OCI-LY7 (cell line): ENCODE data around the gene CAPN9. TPM values are rescaled to one million over a fixed set of nuclear protein-coding genes. Genes with fewer than 3 reads are reported as not detected.
"Not testable (repeated sequence)": the region's sequence is repeated elsewhere in the genome, so short reads cannot be mapped to it uniquely, and the experiment has no call there.

ENCODE experiments used
- BruUV-seq: library from RNA; stranded (reverse); fragments of 400-500 nt; replicated peaks from 2 replicates; lab custom pipeline; 2021; lab: Mats Ljungman, UMichigan
- CTCF ChIA-PET: fragments of 300-600 bp; sonication (Branson Sonifier 250); formaldehyde crosslinking; loops from one replicate; lab custom pipeline; 2022; ENCODE audit warnings: antibody characterized with exemption; ENCODE audit not compliant: unreplicated experiment; lab: Charles Lee
- POLR2A ChIA-PET: fragments of 300-600 bp; sonication (Branson Sonifier 250); formaldehyde crosslinking; loops from one replicate; lab custom pipeline; 2022; ENCODE audit warnings: antibody characterized with exemption; lab: Charles Lee
- DNase-seq: peaks from one replicate; pipeline ENCODE4 v3.0.0-alpha.2; 2015; ENCODE audit warnings: low spot score
- H2AFZ ChIP-seq: fragments of 200-600 bp; sonication (generic), shearing (Covaris generic); 2 replicates; pipeline ENCODE4 v1.6.1; 2014; ENCODE audit warnings: mild to moderate bottlenecking, antibody characterized with exemption, low read length, moderate library complexity
- H3K27ac ChIP-seq: fragments of 200-600 bp; sonication (generic); 2 replicates; pipeline ENCODE4 v1.5.1; 2014; ENCODE audit warnings: mixed run types, low read depth, mild to moderate bottlenecking, moderate library complexity, low read length, inconsistent platforms; ENCODE audit not compliant: poor library complexity, severe bottlenecking
- H3K36me3 ChIP-seq: fragments of 200-600 bp; sonication (generic); 2 replicates; pipeline ENCODE4 v1.6.1; 2014; ENCODE audit warnings: mild to moderate bottlenecking, antibody characterized with exemption, low read length, moderate library complexity, mixed read lengths; ENCODE audit not compliant: insufficient read depth
- H3K4me1 ChIP-seq: fragments of 200-600 bp; sonication (generic); 2 replicates; pipeline ENCODE4 v1.5.1; 2014; ENCODE audit warnings: mild to moderate bottlenecking, low read length; ENCODE audit not compliant: insufficient read depth, poor library complexity, severe bottlenecking
- H3K4me2 ChIP-seq: fragments of 200-600 bp; sonication (generic); 2 replicates; pipeline ENCODE4 v1.6.1; 2014; ENCODE audit warnings: mild to moderate bottlenecking, low read length
- H3K4me3 ChIP-seq: fragments of 200-600 bp; sonication (generic); 2 replicates; pipeline ENCODE4 v1.5.1; 2014; ENCODE audit warnings: mild to moderate bottlenecking, low read depth, low read length; ENCODE audit not compliant: poor library complexity, severe bottlenecking
- H3K79me2 ChIP-seq: fragments of 200-600 bp; sonication (generic); 2 replicates; pipeline ENCODE4 v1.6.1; 2016; ENCODE audit warnings: low read depth, mild to moderate bottlenecking, low read length, moderate library complexity, mixed read lengths; ENCODE audit not compliant: insufficient read depth
- H3K9me2 ChIP-seq: fragments of 200-600 bp; sonication (generic); 2 replicates; pipeline ENCODE4 v1.6.1; 2016; ENCODE audit warnings: mild to moderate bottlenecking, low read length, mixed read lengths; ENCODE audit not compliant: insufficient read depth
- H3K9me3 ChIP-seq: fragments of 200-600 bp; sonication (generic); 2 replicates; pipeline ENCODE4 v1.6.1; 2014; ENCODE audit warnings: mild to moderate bottlenecking, mixed run types, low read length, mixed read lengths
- H4K20me1 ChIP-seq: fragments of 200-600 bp; sonication (generic); 2 replicates; pipeline ENCODE4 v1.6.1; 2014; ENCODE audit warnings: mild to moderate bottlenecking, antibody characterized with exemption, low read length, moderate library complexity, mixed read lengths; ENCODE audit not compliant: insufficient read depth
- EZH2phosphoT487 ChIP-seq: fragments of 200-600 bp; sonication (generic); IDR thresholded peaks from 2 replicates; pipeline ENCODE4 v1.6.1; 2018; ENCODE audit warnings: low read depth, borderline replicate concordance, mild to moderate bottlenecking, mixed run types, antibody characterized with exemption, low read length, moderate library complexity, mixed read lengths
- intact Hi-C: fragments of 100-400 bp; cut with micrococcal nuclease; formaldehyde crosslinking; loops from one replicate; pipeline ENCODE4 v1.10.0; 2022; ENCODE audit not compliant: unreplicated experiment
- total RNA-seq, 2 experiments: library from RNA; depleted of rRNA in 1 of 2; stranded (reverse); fragments of >200 nt in 1 of 2; shearing (Covaris generic) in 1 of 2; gene quantifications; 2 replicates each; pipeline ENCODE4 v1.2.3, GENCODE V29; 2014 to 2022
- TF ChIP-seq, protein P1 (sequence below): fragments of 200-600 bp; sonication (generic); conservative IDR thresholded peaks from 2 replicates; pipeline ENCODE4 v1.5.1; 2014; ENCODE audit warnings: mild to moderate bottlenecking, antibody characterized with exemption, low read length, moderate library complexity, mixed read lengths

CAPN9 gene
- total RNA-seq, 2 experiments from 2014 or later: not detected

DNA sequence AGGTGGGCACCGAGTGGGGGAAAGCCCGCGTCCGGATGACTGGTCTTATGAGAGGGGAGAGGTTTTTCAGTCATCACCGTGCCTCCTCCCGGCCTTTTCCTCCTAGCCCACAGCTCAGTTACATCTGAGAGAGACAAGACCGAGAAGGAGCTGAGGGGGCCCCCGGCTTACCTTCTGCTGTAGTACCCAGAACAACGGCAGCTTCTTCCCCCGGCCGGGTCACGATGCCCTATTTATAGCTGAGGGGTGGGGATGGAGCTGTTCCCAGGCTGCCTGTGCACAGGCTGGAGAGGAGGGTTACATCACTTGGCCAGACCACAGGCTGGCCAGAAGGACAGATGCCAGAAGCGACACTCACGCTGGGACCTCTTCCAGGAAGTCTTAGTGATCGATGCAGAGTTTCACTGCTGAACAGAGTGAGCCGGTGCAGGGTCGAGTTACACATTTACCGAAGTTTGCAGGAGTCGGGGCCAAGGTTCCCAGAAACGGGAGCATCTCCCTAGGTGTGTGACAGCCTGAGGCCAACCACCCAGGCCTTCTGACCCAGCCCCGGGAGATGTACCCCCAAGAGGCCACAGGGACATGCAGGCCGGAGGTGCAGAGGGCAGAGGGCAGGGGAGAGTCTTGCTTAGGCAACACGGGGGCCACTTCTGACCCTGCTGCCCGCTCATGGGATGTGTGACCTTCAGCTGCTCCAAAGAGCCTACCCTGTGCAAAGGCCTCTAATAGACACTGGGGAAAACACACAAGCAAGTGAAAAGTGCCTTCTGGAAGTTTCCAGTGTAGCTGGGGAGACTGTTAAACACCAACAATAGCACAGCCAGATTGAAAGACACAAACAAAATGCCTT lies 33.0 kb upstream of the CAPN9 start, which contains the start of gene AGT:
Gene AGT, minus strand, starts transcription at position 208 of the 850 bp plus-strand sequence. CDS start 3,299 bp downstream, outside the sequence.
- H3K9me2 ChIP-seq: no peaks in the 10 kb centered on the region
- no peak within 1 kb of the TSS for H3K4me2 ChIP-seq
- H2AFZ ChIP-seq: no peak within 1 kb of the TSS
- no peaks in the 10 kb centered on the region for H4K20me1 ChIP-seq
- DNase-seq: no peak
- no peaks in the 10 kb centered on the region for H3K9me3 ChIP-seq
- no peaks in the 10 kb centered on the region for H3K4me1 ChIP-seq
- TF ChIP-seq EZH2phosphoT487: no peak
- TF ChIP-seq, protein P1, sequence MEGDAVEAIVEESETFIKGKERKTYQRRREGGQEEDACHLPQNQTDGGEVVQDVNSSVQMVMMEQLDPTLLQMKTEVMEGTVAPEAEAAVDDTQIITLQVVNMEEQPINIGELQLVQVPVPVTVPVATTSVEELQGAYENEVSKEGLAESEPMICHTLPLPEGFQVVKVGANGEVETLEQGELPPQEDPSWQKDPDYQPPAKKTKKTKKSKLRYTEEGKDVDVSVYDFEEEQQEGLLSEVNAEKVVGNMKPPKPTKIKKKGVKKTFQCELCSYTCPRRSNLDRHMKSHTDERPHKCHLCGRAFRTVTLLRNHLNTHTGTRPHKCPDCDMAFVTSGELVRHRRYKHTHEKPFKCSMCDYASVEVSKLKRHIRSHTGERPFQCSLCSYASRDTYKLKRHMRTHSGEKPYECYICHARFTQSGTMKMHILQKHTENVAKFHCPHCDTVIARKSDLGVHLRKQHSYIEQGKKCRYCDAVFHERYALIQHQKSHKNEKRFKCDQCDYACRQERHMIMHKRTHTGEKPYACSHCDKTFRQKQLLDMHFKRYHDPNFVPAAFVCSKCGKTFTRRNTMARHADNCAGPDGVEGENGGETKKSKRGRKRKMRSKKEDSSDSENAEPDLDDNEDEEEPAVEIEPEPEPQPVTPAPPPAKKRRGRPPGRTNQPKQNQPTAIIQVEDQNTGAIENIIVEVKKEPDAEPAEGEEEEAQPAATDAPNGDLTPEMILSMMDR: no peak
- H3K36me3 ChIP-seq: no peaks in the 10 kb centered on the region
- ChIA-PET POLR2A (interaction anchor here (1.0 kb wide), 1 partner anchor 71 kb away, joined by 3 read pairs; no protein-coding TSS in a partner anchor), CTCF (interaction anchor here (0.6 kb wide), 1 partner anchor 14 kb away, joined by 3 read pairs; no protein-coding TSS in a partner anchor)
- no peak within 1 kb of the TSS for H3K4me3 ChIP-seq
- no TSS peak for BruUV-seq
- no peaks in the 10 kb centered on the region for H3K79me2 ChIP-seq
- intact Hi-C loops: no loop called here
- no peak within 1 kb of the TSS for H3K27ac ChIP-seq

DNA sequence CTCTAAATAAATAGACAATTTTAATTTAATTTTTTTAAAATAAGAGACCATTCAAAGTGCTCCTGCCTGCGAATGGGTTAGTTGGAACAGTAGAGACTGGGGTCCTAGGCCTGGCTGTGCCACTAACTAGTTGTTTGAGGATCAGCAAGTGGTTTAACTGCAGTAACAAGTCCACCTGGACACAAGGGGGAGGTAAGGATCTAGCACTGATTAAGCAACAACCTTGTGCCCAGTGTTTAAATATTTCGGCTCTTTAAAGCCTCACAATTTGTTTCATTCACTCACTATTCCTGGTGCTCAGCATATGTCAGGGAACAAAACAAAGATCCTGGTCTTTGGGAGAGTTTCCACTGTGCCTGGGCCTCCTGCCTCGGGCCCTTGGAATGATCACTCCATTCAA lies 31.7 kb upstream of the CAPN9 start:
- no peaks in the 10 kb centered on the region for H3K9me2 ChIP-seq
- no peak overlapping the region for H3K4me3 ChIP-seq
- H3K4me1 ChIP-seq: no peaks in the 10 kb centered on the region
- intact Hi-C loops: no loop called here
- TF ChIP-seq, protein P1: no peak
- TF ChIP-seq EZH2phosphoT487: no peak
- H3K4me2 ChIP-seq: no peak overlapping the region
- no peaks in the 10 kb centered on the region for H3K36me3 ChIP-seq
- no peak overlapping the region for H3K27ac ChIP-seq
- POLR2A ChIA-PET: no interaction called here
- BruUV-seq: no TSS peak
- H3K79me2 ChIP-seq: no peaks in the 10 kb centered on the region
- DNase-seq: no peak
- H4K20me1 ChIP-seq: no peaks in the 10 kb centered on the region
- no peaks in the 10 kb centered on the region for H3K9me3 ChIP-seq
- CTCF ChIA-PET: no interaction called here
- H2AFZ ChIP-seq: no peak overlapping the region

DNA sequence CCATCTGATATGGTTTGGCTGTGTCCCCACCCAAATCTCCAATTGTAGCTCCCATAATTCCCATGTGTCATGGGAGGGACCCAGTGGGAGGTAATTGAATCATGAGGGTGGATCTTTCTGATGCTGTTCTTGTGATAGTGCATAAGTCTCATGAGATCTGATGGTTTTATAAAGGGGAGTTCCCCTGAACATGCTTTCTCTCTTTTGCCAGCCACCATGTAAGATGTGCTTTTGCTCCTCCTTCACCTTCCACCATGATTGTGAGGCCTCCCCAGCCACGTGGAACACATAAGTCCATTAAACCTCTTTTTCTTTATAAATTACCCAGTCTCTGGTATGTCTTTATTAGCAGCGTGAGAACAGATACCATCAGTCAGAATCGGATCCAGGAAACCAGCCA lies 30.7 kb upstream of the CAPN9 start:
- H3K4me2 ChIP-seq, BruUV-seq, H2AFZ ChIP-seq: not testable (repeated sequence)

More for the DNA sequence above, 30.7 kb upstream of the CAPN9 start:
- H3K36me3 ChIP-seq, H3K27ac ChIP-seq, H3K4me3 ChIP-seq, H3K79me2 ChIP-seq, H4K20me1 ChIP-seq, POLR2A ChIA-PET, CTCF ChIA-PET, DNase-seq, intact Hi-C loops, H3K9me2 ChIP-seq, H3K4me1 ChIP-seq, H3K9me3 ChIP-seq: not testable (repeated sequence)
